GM10847 (cell line): ENCODE measurements around the gene SHLD3.

Experiments used
- POLR2A ChIP-seq: IDR thresholded peaks from 2 replicates; pipeline ENCODE4 v1.6.1; 2011; ENCODE audit not compliant: insufficient read length; ENCODE audit errors: extremely low read depth

SHLD3 gene

DNA sequence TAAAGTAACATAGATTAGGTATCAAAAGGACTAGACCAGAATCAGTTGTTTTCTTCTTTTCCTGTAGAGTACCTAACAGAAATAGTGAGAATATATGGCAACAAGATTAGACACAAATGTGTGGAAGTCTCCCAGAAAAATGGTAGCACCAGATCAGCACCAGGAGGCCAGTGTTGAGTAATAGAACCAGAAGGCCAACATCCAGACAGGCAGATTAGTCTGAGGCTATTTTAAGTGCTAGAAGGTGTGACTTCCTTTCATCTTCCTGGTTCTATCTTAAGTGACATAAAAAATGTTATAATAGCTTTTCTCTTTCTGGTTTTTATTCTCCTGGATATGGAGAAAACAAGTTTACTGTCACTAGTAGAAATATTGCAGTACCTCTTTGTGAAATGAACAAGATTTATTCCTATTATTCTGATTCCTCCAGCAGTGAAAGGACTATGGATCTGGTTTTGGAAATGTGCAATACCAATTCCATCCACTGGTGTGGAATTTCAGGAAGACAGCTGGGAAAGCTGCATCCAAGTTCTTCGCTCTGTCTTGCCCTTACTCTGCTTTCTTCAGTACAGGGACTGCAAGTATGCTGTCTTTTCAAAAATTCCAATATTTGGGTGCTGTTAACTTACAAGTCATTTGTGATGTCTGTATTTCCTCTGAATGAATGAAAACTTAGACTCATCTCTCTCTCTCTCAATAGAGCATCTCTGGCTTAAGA lies 39.1 kb downstream of the SHLD3 start:
- no peak for TF ChIP-seq POLR2A

DNA sequence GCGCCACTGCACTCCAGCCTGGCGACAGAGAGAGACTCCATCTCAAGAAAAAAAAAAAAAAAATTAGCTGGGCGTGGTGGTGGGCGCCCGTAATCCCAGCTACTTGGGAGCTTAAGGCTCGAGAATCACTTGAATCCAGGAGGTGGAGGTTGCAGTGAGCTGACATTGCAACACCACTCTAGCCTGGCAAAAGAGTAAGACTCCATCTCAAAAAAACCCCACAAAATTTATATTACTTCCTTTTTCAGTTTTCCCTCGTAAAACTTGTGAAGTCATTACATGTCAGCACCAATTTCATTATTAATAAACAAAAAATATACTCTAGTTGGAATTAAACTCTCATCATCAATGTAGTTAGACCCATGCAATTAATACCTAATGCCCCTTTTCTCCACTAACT lies 43.9 kb downstream of the SHLD3 start:
- TF ChIP-seq POLR2A = no peak

DNA sequence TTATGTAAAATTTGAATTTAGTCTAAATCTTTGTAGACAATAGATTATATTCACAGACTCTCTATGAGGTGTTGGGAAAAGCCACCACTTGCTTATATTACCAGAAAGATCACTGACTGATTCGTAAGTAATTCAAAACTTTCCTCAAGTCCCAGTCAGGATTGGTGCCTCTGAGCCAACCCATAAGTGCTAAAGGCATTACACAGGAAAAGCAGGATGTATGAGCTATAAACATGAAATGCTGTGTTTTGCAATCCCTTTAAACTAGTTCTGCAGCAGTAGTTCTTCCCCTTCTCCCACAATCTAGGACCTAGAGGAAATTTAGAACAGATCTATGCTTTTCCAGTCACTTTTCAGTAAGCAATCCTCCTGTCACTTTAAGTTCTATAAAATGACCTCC lies 48.0 kb downstream of the SHLD3 start:
- no peak for TF ChIP-seq POLR2A

DNA sequence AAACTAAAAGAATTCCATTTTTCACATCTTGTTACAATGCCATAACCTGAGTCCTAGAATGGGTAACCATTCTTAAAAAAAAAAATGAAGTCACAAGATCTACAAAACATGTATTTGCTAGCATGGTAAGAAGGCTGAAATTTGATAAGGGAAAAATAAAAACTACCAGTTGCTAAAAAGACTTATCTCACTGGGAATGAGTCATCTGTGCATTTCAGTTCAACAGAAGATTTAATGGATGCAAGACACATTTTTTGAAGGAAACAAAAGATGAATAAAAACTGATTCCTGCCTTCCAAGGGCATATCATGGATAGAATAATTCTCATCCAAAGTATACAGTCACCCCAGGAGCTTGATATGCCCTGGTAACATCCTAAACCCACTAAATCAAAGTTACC lies 49.9 kb downstream of the SHLD3 start:
- no peak for TF ChIP-seq POLR2A
